CD4-positive, alpha-beta T cell treated with Interleukin-6 for 4 hours (primary cell): ENCODE data around the gene CACNB2.

Experiments
- DNase-seq: peaks from one replicate; pipeline ENCODE4 v3.0.0-alpha.2; 2020; ENCODE audit warnings: mixed read lengths

CACNB2 gene

DNA sequence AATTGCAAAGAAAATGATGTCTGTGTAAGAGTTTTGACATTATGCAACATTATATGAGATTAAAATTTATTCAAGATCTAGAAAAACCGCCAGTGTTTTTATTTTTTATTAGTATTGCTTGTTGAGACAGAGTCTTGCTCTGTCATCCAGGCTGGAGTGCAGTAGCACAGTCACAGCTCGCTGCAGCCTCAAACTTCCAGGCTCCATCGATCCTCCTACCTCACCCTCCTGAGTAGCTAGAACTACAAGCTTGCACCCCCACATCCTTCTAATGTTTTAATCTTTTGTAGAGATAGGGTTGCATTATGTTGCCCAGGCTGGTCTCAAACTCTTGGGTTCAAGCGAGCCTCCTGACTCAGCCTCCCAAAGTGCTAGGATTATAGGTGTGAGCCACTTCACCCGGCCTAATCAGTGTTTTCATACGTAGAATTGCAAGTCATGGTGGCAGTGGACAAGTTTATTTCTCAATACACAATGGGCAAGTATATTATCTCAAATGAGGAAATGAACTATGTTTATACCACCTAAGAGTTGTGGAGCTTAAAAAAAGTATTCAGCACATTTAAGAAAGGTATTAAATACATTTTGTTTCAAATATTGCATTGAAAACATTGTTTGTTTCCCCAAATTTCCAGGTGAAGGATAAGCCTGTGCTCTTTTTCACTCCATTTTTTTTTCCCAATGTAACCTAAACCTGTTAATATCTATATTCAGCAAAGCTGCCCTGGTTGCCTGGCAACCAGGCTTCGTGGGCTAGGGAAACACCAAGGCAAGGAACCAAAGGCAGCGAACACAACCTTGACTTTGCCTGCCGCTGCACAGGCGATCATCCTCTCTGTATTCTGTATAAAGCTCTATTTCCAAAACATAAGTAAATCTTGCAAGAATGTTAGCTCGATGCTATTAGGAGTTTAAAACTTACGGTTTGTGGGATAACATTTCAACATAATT lies 163.9 kb downstream of the CACNB2 start:
- no peak for DNase-seq

DNA sequence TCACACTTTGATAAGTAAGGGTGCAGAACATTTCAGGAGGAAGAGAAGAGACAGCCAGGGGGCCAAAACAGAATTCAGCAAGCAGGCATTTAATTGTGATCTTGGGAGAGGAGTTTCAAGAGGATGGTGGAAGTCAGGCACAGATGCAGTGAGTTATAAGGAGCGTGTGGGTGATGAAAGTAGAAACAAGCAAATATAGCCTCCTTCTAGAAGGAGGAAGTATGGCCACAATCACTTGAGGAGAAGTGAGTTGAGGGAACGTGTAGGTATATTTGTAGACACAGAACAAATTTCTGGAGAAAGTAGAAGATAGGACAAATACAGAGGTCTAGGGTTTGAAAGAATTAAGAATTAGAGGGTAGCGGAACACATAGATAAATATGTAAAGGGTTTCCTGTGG lies 165.8 kb downstream of the CACNB2 start:
- no peak for DNase-seq

DNA sequence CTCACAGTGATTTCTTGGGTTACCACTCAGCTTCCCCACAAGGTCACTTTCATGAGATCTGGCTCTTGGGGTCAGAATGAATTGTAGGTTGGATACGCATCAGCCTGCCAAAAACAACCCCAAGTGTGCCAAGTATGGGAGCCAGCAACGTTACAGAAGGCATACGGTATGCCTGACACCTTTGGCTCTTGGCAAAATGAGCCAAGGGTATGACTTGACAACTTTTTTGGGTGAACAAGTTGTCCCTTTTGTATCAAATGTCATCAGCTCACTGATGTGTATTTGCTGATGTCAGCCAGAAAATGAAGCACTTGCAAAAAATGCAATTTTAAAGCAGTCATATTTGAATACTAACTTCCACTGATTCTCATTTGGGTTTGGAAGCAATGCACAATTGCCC lies 168.4 kb downstream of the CACNB2 start:
- no peak for DNase-seq

DNA sequence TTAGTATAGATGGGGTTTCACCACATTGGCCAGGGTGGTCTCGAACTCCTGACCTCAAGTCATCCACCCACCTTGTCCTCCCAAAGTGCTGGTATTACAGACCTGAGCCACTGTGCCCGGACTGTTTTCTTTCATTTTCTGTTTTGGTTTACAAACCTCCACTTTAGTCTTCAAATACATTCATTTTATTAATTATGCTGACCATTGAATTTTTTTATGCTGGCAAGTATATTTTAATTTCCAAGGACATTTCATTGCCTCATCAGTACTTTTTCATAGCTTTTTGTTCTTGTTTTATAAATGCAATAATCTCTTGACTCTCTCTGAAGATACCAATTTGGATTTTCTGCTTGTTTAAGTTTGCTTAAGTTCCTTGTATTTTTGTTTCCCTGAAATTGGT lies 170.5 kb downstream of the CACNB2 start:
- DNase-seq = no peak

DNA sequence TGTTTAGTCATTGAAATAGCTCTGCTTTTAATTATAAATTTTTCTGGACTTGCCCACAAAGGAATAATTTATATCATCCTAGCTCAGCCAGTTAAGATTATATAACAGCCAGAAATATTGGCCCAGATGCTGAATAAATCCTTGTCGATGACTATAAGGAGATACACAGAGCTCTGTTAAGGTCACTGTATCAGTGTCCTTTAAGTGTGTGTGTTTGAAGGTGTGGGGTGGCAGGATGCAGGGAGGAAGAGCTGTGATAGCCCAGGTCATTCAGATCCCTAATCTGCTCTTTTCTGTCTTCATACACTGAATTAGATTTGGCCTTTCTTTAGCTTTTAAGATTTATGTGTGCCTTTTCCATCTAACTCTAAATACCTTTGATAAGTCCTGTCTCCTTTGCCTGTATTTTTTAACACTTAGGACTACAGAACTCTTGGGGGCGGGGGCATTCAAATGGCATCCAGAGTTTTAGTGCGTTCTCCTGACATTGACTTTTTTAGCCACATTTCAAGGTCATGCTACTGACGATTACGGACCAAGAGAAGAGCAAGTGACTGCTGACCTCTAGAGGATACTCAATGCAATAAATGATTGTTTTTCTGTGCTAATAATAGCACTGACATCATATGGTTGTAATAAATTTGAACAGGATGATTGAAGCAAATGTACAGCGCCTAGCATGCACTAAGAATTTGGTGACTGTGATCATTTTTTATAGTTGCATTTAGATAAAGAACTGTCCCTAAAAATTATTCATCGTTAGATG lies 172.3 kb downstream of the CACNB2 start:
- no peak for DNase-seq

DNA sequence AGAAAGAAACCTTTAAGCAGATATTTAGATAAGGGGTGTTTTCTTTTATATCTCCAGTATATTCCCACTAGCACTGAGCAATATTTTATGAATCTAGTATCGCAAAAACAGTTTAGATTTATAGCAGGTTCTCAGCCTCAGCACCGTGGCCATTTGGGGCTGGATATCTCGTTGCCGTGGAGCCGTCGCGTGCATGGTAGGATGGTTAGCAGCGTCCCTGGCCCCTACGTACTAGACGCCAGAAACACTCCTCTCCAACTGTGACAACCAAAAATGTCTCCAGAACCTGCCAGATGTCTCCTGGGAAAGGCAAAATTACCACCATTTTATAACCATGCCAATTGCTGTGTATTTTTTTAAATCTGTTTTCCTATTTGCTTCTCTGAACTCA lies 172.9 kb downstream of the CACNB2 start:
- DNase-seq = no peak

DNA sequence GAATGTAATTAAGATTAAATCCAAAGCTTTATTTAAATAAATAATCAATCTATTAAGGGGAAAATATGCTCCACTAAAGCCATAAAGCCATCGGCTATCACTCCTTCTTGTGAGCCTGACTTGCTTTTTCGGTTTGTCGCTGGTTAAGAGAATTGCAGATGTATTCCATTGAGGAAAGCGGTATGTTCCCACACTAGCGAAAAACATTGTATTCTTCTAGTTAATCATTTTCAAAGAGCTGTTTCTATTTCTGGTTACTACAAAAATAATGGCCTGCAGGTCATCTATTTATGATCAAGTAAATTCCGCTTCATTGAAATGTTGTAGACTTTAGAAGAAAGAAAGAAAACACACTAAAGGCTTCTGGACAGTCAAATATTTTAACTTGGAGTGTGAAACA lies 173.4 kb downstream of the CACNB2 start:
- DNase-seq = no peak

DNA sequence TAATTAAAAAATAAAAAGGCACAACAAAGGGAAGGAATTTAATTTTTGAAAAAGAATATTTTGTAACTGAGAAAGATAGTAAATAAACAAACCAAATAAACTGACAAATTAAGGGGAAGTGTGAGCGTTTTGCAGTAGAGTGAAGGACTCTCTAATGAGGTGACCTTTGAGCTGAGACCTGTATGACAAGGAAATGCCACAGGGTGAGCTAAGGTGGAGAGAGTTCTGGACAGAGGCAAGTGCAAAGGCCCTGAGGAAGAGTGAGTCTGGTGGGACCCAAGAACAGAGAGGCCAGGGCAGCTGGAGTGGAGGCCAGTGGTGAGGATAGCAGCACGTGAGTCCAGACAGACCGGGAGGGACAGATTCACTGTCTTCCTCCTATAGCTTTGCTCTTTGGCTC lies 179.4 kb downstream of the CACNB2 start:
- no peak for DNase-seq

DNA sequence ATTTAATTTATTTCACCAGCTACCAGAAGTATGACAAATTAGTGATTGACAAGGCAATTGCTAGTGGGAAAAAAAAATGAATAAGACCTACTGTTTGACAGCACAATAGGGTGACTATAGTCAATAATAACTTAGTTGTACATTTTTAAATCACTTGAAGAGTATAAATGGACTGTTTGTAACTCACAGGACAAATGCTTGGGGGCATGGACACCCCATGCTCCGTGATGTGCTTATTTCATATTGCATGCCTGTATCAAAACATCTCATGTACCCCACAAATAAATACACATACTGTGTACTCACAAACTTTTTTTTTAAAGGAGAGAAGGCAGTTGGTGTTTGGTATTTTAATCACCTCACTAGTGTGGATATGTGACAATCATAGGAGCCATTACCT lies 181.1 kb downstream of the CACNB2 start:
- DNase-seq = no peak

DNA sequence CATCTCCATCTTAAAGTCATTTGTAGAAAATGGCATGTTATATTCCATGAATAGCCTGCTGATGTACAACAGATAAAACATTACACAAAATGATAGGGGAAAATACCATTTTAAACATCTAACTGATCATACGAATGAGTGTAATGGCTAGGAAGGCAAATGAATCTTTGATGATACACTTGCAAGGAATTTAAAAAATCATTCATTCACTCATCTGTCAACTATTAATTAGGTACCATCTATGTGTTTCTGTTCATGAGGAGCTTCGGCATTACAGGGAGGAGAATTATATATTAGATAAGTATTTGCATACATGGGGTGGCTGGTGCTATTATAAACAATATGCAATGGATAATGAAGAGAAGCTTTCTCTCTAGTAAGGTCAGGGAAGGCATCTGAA lies 183.7 kb downstream of the CACNB2 start:
- DNase-seq = no peak

DNA sequence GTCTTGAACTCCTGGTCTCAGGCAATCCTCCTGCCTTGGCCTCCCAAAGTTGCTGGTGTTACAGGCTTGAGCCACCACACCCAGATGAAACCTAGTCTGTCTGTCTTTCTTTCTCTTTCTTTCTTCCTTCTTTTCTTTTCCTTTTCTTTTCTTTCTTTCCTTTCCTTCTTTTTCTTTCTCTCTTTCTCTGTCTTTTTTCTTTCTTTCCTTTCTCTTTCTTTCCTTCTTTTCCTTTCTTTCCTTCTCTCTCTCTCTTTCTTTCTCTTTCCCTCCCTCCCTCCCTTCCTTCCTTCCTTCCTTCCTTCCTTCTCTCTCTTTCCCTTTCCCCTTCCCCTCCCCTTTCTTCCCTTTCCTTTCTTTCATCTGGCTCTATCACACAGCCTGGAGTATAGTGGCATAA lies 185.2 kb downstream of the CACNB2 start:
- no peak for DNase-seq

DNA sequence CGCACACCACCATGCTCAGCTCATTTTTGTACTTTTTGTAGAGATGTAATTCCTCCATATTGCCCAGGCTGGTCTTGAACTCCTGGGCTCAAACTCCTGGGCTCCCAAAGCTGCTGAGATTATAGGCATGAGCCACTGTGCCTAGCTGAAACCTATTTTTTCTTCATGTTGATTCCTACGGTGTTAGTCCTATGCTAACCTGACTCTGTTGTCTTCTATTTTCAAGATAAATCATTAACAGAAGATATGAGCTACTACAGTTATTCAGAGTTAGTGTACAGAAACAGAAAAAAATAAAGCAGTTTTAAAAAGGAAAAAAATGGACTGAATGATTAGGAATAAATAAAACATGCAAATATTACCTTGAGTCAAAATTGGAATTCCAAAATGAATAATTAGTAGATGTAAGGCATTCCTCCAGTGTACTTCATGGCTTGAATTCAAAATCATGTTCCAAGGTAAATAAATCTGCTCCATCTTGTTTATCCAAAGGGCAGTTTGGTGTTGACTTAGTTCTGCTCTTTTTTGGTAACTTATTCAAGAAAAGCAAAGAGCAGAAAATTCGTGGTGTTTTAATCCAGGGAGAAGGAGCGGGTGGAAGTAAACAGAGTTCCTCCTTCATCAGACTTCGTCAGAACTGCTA lies 185.8 kb downstream of the CACNB2 start:
- DNase-seq = no peak

DNA sequence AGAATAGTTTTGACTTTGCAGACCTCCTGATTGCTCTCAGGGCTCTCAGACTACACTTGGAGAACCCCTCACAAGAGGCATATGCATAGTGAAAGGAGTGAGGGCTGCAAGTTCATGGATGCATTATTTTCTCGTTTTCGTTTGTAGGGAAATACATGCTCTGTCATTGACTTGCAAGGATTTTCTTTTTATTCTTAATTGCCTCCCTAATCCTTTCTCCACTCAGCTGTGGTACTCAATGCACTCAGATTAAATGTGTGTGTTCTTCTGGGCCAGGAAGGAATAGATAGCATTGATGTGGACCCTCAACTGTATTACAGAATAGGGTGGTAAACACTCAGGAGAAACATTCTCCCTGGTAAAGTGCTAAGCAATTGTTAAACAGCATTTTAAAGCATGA lies 188.7 kb downstream of the CACNB2 start:
- no peak for DNase-seq

DNA sequence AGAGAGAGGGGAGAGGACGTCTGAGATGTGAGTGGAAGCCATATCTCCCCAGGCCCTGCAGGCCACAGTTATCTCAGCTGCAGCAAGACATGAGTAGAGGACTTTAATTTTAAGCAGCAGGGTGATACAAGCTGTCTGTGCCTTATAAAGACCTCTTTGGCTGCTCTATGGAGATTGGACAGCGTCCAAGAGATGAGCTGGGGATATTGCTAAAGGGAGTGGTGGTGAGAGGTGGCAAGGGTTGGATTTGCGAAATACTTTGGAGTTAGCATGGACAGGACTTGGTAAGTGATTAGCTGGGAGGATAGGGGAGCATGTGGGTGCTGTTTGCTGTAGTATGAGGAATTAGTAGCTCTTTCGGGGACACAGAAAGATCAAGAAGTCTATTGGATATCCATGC lies 191.8 kb downstream of the CACNB2 start:
- no peak for DNase-seq

DNA sequence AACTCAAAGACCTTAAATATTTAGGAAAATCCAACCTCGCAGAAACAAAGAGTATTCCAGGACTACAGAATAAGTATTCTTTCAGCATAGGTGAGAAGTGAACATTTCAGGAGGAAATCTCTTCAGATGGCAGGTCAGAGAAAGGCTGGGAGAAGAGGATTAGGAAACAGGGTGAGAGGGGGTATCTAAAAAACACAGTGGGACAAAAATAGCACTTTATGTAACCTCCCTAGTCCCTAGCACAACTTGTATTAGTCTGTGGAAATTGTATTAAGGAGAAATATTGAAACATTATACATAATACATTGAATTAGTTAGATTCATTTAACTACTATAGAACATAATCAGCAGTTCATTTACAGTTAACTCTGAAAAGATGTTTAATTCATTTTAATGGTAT lies 192.3 kb downstream of the CACNB2 start:
- DNase-seq = no peak

DNA sequence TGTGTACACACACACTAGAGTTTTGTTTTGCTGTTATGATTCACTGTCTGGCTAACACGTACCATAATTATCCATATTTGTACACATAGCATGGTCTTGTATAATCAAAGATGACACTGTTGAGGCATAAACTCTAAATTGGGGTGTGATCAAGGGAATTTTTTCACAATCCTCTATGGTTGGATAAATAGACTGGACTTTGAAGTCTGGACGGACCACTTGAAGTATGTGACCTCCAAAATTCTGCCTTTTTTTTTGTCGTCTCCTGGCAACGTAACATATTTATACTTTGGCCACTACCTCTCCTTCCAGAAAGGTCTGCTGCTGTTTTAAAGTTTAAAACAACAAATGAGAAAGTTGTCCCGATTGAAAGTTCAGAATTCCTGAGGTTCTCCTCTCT lies 193.4 kb downstream of the CACNB2 start:
- DNase-seq = no peak

DNA sequence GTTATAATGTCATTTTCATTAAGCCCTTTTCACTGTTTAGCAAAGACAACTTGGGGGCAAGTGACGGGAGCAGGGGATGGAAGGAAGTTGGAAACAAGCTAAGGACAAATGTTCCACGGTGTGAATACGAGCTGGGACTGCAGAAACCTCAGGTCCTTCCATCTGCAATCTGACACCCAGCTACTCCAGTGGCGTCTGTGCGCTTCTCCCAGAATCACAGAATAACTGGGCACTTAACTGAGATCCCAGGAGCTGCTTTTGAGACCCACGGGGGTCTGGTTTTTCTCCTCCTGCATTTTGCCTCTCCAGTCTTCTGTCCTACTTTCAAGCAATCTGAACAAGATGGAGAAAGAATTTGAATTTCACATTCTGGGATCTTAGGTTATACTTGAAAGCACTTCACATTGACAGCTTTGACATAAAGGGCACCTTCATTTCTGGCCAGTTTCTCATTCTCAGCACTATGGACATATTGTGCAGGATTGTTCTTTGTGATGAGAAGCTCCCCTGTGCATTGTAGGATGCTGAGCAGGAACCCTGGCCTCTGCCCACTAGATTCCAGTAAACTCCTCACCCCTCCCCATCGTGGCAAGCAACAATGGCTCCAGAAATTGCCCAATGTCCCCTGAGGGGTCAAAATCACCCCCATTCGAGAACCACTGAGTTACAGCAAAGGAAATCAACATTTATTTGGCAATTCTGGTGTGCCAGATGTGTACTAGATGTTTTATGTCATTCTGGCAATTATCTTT lies 194.1 kb downstream of the CACNB2 start:
- DNase-seq = no peak

DNA sequence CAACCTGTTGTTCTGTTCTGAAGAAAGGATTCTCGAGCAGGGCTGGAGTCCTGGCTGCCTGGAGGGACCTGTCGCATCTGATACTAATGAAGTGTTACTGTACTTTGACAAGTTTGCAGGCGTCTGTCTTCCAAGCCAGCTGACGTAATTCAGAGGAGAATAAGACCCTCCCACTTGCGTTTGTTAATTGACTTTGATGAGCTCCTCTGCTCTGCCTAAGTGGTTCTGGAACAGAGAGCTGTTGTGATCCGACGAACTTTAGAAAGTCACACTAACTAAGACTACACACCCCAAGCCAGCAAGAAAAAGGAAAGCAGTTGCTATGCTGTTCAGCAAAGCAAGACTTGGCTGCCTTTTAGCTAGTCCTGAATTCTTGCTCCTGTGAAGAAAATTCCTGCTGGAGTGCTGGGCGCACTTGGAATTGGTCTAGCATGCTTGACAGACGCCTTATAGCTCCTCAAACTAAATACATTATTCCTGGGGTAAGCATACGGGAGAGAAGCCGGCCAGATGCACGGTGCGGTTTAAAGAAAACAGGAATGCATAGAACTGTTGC lies 200.3 kb downstream of the CACNB2 start:
- DNase-seq = no peak

DNA sequence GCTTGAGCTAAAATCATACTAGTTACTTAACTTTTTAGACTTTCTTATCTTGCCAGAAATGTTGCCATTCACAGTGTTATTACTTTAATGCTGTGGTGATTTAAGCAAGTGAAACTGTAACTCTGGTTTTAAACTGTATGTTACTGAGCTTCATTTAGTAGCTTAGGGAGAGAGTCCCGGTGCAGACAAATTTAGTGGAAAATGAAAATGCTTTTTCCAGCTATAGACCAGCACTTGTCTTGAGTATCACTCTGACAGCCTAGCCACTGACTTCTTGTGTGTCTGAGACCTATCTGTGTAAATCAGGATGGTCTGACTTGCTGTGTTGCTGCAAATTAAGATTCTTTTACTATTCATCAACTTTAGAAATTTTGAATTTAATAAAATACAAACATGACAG lies 200.8 kb downstream of the CACNB2 start:
- DNase-seq = no peak

DNA sequence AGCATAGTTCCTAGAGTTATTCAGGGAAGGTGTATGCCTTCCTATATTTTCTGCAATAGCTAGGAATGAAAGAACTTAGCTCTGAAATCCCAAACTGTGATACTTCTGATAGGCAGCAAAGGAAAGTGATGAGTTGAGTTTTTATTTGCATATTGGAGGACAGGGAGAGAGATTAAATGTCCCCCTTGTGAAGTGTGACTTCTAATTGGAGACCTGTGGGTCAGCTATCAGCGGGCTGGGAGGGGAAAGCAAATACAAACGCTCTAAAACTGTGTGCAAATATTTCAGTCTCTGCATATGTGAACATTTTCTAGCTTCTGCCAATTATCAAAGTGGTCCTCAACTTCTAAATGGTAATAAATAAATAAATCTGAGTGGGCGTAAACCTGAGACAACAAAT lies 203.3 kb downstream of the CACNB2 start:
- no peak for DNase-seq

DNA sequence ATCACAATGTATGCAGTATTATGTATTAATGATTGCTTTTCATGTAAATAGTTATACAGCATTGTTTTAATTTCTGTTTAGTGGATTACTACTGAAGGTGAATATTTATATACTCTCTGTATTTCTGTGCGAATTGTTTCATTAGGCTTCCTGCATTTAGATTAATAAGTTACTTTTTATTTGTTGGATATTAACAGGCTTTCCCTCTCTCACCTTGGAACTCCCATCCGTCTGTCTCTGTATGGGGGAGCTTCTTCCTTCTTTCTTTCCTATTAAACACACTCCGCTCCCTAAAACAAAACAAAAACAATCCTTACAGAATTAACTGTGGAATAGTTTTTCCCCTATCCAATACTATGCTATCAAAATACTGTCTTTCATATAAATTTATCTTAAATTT lies 205.1 kb downstream of the CACNB2 start:
- no peak for DNase-seq

DNA sequence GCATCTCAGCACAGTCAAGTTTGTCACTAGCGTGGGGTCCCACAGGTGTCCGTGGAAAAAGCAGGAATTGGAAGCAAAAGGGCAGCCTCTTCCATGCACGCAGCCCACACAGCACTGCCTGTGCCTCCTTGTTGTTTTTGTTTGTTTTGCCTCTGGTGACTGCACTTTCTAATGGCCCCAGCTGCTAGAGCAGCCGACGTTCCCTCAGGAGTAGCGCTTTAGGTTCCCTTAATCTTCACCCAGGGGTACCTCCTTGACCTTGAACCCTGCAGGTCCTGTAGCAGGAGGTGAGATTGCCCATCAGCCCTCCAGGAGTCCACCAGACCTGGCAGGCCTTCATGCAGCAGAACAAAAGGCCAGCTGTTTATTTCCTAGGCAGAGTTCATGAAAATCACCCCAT lies 210.1 kb downstream of the CACNB2 start:
- DNase-seq = no peak

DNA sequence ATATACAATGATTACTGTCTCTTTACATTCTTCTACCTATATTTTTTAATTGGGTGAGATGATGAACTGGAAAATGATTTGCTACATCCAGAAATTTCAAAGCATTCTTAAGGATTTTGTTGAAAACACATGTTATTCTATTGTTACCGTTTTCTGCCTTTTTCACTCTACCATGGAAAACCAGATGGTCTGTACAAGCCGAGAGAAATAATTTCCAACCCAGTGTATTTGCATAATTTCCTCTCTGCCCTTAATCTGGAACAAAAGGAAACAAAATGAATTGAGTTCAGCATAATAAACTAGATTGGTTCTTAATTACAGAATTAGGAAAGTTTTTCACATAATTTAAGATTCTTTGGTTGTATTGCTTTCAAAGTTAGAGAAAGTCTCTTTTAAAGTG lies 211.2 kb downstream of the CACNB2 start:
- DNase-seq = no peak
